Heart left ventricle (tissue), 16 donors: ENCODE results near the gene PLXNC1. TPM values are rescaled to one million over a fixed set of nuclear protein-coding genes. Genes with fewer than 3 reads are reported as not detected.

Experiments
- ATAC-seq, 4 donors: fragments of 200-7000 bp; cut with Tn5 transposase; one replicate each; pipeline ENCODE4 v1.9.1; 2020 to 2022; ENCODE audit warnings: moderate library complexity in 4 of 4, mild to moderate bottlenecking in 3 of 4, moderate number of reproducible peaks in 1 of 4
- DNase-seq, 5 donors: peaks; one replicate each; pipeline ENCODE4 v3.0.0-alpha.2; 2020
- H3K27ac ChIP-seq, 12 donors: fragments of 200-600 bp; sonication (generic) in 4 of 12; one replicate each; pipeline versions ENCODE4 v1.5.0 to v1.8.0; 2016 to 2022; ENCODE audit warnings: mild to moderate bottlenecking in 2 of 12
- H3K27me3 ChIP-seq, 9 donors: fragments of 200-600 bp; sonication (generic) in 2 of 9; one replicate each; pipeline versions ENCODE4 v1.5.1 to v1.8.0; 2016 to 2022; ENCODE audit warnings: mild to moderate bottlenecking in 3 of 9
- H3K36me3 ChIP-seq, 9 donors: fragments of 200-600 bp; sonication (generic) in 2 of 9; one replicate each; pipeline versions ENCODE4 v1.5.0 to v1.8.0; 2018 to 2022; ENCODE audit warnings: mild to moderate bottlenecking in 2 of 9
- H3K4me1 ChIP-seq, 12 donors: fragments of 200-600 bp; sonication (generic) in 4 of 12; one replicate each; pipeline versions ENCODE4 v1.5.0 to v1.8.0; 2016 to 2022; ENCODE audit warnings: mild to moderate bottlenecking in 3 of 12
- H3K4me3 ChIP-seq, 12 donors: fragments of 200-600 bp; sonication (generic) in 4 of 12; one replicate each; pipeline versions ENCODE4 v1.5.0 to v1.8.0; 2017 to 2022; ENCODE audit warnings: mild to moderate bottlenecking in 9 of 12, moderate library complexity in 4 of 12
- H3K9me3 ChIP-seq, 12 donors: fragments of 200-600 bp; sonication (generic) in 4 of 12; one replicate each; pipeline versions ENCODE4 v1.5.0 to v1.8.0; 2016 to 2022; ENCODE audit warnings: mild to moderate bottlenecking in 1 of 12
- POLR2A ChIP-seq, 2 donors: fragments of 450-650 bp; IDR thresholded peaks; one replicate each; pipeline ENCODE4 v1.6.1; 2017; ENCODE audit warnings: antibody characterized with exemption in 2 of 2, mild to moderate bottlenecking in 2 of 2, moderate library complexity in 2 of 2
- WGBS, 4 donors: extraction: QIAGEN DNeasy Blood & Tissue Kit in 2 of 4; methylation state at CpG; one replicate each; pipeline versions ENCODE4 v1.1.5 to v1.1.7; 2013 to 2018; 5-methylcytosine and 5-hydroxymethylcytosine counted together
- intact Hi-C, 10 donors: fragments of 100-400 bp; cut with DNase I; formaldehyde crosslinking; loops; one replicate each; pipeline versions ENCODE4 v1.11.1 to v1.14.2; 2022
- polyA plus RNA-seq, 2 donors: library from polyadenylated mRNA; stranded (reverse); fragments of 200-250 nt; gene quantifications; one replicate each; pipeline ENCODE4 v1.2.3, GENCODE V29; 2013
- total RNA-seq, 9 donors: library from RNA; depleted of rRNA in 2 of 9; stranded (reverse); fragments of >200 nt in 2 of 9; fragmentation: NEBNext Ultra II Directional in 3 of 9; extraction: Animal tissue kit (Norgen Biotek cat#: 25700) in 3 of 9; gene quantifications; one replicate each; pipeline versions ENCODE4 v1.1.0 to v1.2.4, GENCODE V29; 2016 to 2023
- TF ChIP-seq, protein P1 (sequence below), 12 donors: fragments of 200-600 bp; sonication (generic) in 4 of 12; IDR thresholded peaks; one replicate each; pipeline versions ENCODE4 v1.5.0 to v1.8.0; 2018 to 2022; ENCODE audit warnings: antibody characterized with exemption in 12 of 12, mild to moderate bottlenecking in 5 of 12
- donor health status: ischemic (EF 13 %, LVEDD 7.1; RV severe dilation, severe dysfunction).
- donor health status: healthy with polysubstance abuse.
- donor health status: DM: no; HTN: yes; CAD: no.
- donor health status: DM: no; HTN: no; CAD: no.
- donor health status: ischemic (EF 25% LVEDD 6.9; RV normal size, moderate dysfunction).
- donor health status: ischemic (EF 25% LVEDD 5.7; RV mildly dilated, moderate dysfunction).
- donor health status: healthy.
- donor health status: DM: yes; HTN: yes; CAD: no.
- donor health status: ischemic (EF 35%, LVEDD 5.7; RV mildly dilated, moderate dysfunction).
- donor health status: nonischemic (EF 11% LVEDD 7.7; RV severe dilation, severe dysfunction).
- donor health status: DM: yes; HTN: yes; CAD: no.
- donor health status: PGD.
- donor health status: ischemic (EF 29% LVEDD 5.4; RV normal size, mild dysfunction).
- donor health status: nonischemic (EF 23%, LVEDD 6.1; RV moderate dilation, normal function).

PLXNC1 gene
- total and polyA plus RNA-seq, 11 donors: 0.84 to 18.4 (median 3.1) TPM

DNA sequence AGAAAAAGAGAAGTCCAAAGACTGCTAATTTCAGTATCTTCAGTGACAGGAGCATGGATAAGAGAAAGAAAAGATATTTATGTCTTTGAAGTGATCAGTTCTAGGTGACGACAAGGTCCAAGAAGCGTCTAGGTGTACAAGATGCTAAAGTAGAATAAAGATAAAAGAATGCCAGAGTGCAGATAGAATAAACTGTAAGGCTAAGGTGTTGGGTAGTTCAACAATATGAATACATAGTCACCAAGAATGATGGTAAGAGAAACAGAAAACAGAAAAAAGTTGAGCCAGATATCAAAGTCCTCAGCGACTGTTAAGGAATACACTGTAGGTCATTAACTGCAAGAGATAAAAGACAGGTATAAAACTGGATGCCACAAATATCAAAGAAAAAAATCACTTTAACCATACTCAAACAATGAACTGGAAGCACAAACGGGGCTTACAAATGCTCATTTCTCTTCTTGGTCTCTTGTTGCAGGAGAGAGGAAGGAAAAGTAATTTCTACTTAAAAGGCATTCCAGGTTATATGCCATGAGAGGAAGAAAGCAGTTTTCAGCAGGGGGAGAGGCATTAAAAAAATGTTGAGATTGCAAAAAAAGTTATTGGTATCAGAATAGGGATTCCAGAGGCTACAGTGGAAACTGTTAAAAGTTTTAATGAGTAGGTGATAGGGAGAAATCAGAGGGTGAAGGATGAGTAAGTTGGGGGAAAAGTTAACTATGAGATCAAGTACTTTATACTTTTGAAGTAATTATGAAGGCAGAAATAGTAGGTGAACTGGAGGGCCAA is 189.8 kb downstream of the PLXNC1 start:
- intact Hi-C loops: loop anchor here in 3 of 10 donors (5.0 to 10.0 kb wide), 4 partner anchors 44 to 197 kb away; no protein-coding TSS in a partner anchor
- no peak for DNase-seq
- WGBS, 4 donors: 84 to 86% (median 86%) methylated on average over 4 of the region's 4 CpGs
- H3K36me3 ChIP-seq: no peaks in the 10 kb centered on the region
- no peak for ATAC-seq
- H3K27ac ChIP-seq: no peak overlapping the region
- no peaks in the 10 kb centered on the region for H3K9me3 ChIP-seq
- H3K4me1 ChIP-seq: peaks cover 0 to 13% (median 0%) of the 10 kb centered on the region in 12 donors
- TF ChIP-seq, protein P1, sequence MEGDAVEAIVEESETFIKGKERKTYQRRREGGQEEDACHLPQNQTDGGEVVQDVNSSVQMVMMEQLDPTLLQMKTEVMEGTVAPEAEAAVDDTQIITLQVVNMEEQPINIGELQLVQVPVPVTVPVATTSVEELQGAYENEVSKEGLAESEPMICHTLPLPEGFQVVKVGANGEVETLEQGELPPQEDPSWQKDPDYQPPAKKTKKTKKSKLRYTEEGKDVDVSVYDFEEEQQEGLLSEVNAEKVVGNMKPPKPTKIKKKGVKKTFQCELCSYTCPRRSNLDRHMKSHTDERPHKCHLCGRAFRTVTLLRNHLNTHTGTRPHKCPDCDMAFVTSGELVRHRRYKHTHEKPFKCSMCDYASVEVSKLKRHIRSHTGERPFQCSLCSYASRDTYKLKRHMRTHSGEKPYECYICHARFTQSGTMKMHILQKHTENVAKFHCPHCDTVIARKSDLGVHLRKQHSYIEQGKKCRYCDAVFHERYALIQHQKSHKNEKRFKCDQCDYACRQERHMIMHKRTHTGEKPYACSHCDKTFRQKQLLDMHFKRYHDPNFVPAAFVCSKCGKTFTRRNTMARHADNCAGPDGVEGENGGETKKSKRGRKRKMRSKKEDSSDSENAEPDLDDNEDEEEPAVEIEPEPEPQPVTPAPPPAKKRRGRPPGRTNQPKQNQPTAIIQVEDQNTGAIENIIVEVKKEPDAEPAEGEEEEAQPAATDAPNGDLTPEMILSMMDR (IDR thresholded peaks at IDR 0.05): no peak
- TF ChIP-seq POLR2A (IDR thresholded peaks at IDR 0.05): no peak
- H3K27me3 ChIP-seq: no peaks in the 10 kb centered on the region
- H3K4me3 ChIP-seq: no peak overlapping the region

DNA sequence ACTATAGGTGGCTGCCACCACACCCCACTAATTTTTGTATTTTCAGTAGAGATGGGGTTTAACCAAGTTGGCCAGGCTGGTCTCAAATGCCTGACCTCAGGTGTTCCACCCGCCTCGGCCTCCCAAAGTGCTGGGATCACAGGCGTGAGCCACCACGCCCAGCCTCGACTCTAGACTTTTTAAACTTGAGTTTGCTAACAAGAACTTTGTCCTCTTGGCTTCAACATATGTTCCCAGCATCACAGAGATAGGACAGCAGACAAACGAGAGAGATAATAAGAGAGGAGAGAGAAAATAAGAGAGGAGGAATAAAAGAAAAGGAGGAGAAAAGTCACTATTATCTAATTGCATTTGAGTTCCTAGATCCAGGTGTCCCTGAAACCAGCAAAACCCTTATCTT is 192.2 kb downstream of the PLXNC1 start:
- H3K9me3 ChIP-seq: no peaks in the 10 kb centered on the region
- H3K4me3 ChIP-seq: no peak overlapping the region
- no peak for TF ChIP-seq POLR2A (IDR thresholded peaks at IDR 0.05)
- TF ChIP-seq, protein P1 (IDR thresholded peaks at IDR 0.05): no peak
- 91 to 95% (median 94%) methylated on average over 6 of the region's 6 CpGs for WGBS, 4 donors
- H3K27ac ChIP-seq: no peak overlapping the region
- peaks cover 0 to 8% (median 0%) of the 10 kb centered on the region in 9 donors for H3K36me3 ChIP-seq
- DNase-seq (no peak), ATAC-seq (no peak)
- H3K4me1 ChIP-seq: peaks cover 0 to 5% (median 0%) of the 10 kb centered on the region in 12 donors
- H3K27me3 ChIP-seq: no peaks in the 10 kb centered on the region
- intact Hi-C loops: loop anchor here in 1 of 10 donors (10.0 kb wide), 1 partner anchor 84 kb away; no protein-coding TSS in a partner anchor

DNA sequence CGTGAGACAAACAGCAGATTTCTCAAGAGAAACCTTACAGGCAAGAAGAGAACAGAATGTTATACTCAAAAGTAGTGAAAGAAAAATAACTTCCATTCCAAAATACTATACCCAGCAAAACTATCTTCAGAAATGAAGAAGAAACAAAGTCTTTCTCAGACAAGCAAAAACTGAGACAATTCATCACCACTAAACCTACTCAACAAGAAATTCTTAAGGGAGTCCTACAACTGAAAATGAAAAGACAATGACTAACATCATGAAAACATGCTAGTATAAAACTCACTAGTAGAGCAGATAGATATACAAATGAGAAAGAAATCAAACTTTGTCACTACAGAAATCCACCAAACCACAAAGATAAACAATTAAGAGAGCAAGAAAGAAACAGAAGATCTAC is 204.8 kb downstream of the PLXNC1 start:
- peaks cover 0 to 36% (median 0%) of the 10 kb centered on the region in 9 donors for H3K36me3 ChIP-seq
- no peak for TF ChIP-seq POLR2A (IDR thresholded peaks at IDR 0.05)
- TF ChIP-seq, protein P1 (IDR thresholded peaks at IDR 0.05): no peak
- H3K27ac ChIP-seq: no peak overlapping the region
- no peaks in the 10 kb centered on the region for H3K27me3 ChIP-seq
- WGBS, 4 donors: 97 to 100% (median 99%) methylated on average over 1 of the region's 1 CpG
- no peaks in the 10 kb centered on the region for H3K4me1 ChIP-seq
- no peak overlapping the region for H3K4me3 ChIP-seq
- intact Hi-C loops: no loop called here
- ATAC-seq (no peak), DNase-seq (no peak)
- peaks cover 2 to 64% (median 48%) of the 10 kb centered on the region in 12 donors for H3K9me3 ChIP-seq
